Neural progenitor cell (in vitro differentiated cells): ENCODE results near the gene NUP54.

Experiments used
- CTCF ChIP-seq: fragments of 200-600 bp; sonication (generic); IDR thresholded peaks from 2 replicates; pipeline ENCODE4 v1.5.1; 2017; ENCODE audit warnings: antibody characterized with exemption, mild to moderate bottlenecking
- EZH2 ChIP-seq: fragments of 200-600 bp; sonication (generic); IDR thresholded peaks from 2 replicates; pipeline ENCODE4 v1.6.1; 2017; ENCODE audit warnings: antibody characterized with exemption, mild to moderate bottlenecking, moderate library complexity
- EZH2phosphoT487 ChIP-seq: fragments of 200-600 bp; sonication (generic); IDR thresholded peaks from 2 replicates; pipeline ENCODE4 v1.6.1; 2017; ENCODE audit warnings: antibody characterized with exemption

GRCh38 chr4:76074993-76075600 is 73.1 kb downstream of the NUP54 start:
- TF ChIP-seq CTCF (no peak), EZH2 (no peak), EZH2phosphoT487 (no peak)
